ENCODE data around the gene GAB1.

DNA sequence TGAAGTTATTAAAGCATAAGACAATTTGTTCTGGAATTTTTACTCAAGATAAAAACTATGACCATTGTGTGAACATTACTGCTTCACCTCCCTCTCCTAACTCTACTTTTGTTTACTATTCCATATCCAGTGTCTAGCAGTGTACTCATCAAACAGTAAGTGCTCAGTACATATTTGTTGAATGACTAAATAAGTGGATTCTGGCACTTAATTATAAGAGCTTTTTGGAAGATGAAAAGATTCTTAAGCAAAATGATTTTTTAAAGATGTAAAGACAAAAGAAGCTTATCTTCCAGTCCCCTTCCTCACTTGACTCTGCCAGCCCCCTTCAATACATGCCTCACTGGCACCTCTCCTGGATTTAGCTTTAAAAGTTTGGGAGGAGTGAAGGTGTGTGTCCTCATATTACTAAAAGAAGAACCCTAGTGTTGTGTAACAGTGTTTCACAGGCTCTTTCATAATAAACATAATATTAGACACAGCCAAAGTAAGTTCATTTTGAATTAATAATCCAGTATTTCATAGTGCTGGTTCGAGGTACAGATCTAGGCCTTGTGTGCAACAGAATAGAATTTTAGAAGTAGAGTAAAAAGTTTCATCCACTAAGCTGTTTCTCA, 53.0 kb downstream of the GAB1 start:
- TF ChIP-seq, protein P1, sequence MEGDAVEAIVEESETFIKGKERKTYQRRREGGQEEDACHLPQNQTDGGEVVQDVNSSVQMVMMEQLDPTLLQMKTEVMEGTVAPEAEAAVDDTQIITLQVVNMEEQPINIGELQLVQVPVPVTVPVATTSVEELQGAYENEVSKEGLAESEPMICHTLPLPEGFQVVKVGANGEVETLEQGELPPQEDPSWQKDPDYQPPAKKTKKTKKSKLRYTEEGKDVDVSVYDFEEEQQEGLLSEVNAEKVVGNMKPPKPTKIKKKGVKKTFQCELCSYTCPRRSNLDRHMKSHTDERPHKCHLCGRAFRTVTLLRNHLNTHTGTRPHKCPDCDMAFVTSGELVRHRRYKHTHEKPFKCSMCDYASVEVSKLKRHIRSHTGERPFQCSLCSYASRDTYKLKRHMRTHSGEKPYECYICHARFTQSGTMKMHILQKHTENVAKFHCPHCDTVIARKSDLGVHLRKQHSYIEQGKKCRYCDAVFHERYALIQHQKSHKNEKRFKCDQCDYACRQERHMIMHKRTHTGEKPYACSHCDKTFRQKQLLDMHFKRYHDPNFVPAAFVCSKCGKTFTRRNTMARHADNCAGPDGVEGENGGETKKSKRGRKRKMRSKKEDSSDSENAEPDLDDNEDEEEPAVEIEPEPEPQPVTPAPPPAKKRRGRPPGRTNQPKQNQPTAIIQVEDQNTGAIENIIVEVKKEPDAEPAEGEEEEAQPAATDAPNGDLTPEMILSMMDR (IDR thresholded peaks at IDR 0.05; ENCODE audit: low read depth, low read length): no peak
- TF ChIP-seq, protein P2, sequence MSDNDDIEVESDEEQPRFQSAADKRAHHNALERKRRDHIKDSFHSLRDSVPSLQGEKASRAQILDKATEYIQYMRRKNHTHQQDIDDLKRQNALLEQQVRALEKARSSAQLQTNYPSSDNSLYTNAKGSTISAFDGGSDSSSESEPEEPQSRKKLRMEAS (IDR thresholded peaks at IDR 0.05; ENCODE audit: low read depth, low read length): no peak
- no peak for TF ChIP-seq POLR2A (IDR thresholded peaks at IDR 0.05; ENCODE audit: extremely low read depth, insufficient read length)
